ENCODE measurements around the gene PTPRM. TPM values are rescaled to one million over a fixed set of nuclear protein-coding genes. Genes with fewer than 3 reads are reported as not detected.

PTPRM gene
- total and polyA plus RNA-seq, 9 donors: 45.6 to 82.0 (median 56.9) TPM

DNA sequence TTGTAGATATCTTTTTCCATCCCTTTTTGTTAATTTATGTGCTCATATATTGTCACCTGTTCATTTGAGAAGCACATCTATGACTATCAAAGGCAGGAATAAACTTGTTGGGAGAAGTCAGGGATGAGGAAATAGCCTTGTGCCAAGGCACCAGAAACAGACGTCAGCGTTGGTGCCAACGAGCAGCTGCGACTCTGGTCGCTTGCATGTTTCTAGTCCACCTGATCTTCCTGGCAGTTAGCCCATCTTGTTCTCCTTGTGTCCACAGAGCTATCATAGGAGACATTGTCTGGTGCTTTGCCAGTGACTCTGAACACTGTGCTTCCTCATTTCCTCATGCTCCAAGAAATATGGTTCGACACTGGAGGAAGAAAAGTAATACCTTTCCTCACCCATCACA is 374.4 kb downstream of the PTPRM start:
- H3K9me3 ChIP-seq: no peaks in the 10 kb centered on the region
- no peak for DNase-seq
- WGBS, 3 donors: 79 to 89% (median 80%) methylated on average over 6 of the region's 6 CpGs
- H3K4me1 ChIP-seq (ENCODE audit: insufficient read depth): no peaks in the 10 kb centered on the region
- H3K36me3 ChIP-seq: no peaks in the 10 kb centered on the region
- H3K4me3 ChIP-seq: no peak overlapping the region
- H3K27me3 ChIP-seq: no peaks in the 10 kb centered on the region
- no peak for TF ChIP-seq EP300 (IDR thresholded peaks at IDR 0.05)
- TF ChIP-seq POLR2A (IDR thresholded peaks at IDR 0.05): no peak
- TF ChIP-seq, protein P1, sequence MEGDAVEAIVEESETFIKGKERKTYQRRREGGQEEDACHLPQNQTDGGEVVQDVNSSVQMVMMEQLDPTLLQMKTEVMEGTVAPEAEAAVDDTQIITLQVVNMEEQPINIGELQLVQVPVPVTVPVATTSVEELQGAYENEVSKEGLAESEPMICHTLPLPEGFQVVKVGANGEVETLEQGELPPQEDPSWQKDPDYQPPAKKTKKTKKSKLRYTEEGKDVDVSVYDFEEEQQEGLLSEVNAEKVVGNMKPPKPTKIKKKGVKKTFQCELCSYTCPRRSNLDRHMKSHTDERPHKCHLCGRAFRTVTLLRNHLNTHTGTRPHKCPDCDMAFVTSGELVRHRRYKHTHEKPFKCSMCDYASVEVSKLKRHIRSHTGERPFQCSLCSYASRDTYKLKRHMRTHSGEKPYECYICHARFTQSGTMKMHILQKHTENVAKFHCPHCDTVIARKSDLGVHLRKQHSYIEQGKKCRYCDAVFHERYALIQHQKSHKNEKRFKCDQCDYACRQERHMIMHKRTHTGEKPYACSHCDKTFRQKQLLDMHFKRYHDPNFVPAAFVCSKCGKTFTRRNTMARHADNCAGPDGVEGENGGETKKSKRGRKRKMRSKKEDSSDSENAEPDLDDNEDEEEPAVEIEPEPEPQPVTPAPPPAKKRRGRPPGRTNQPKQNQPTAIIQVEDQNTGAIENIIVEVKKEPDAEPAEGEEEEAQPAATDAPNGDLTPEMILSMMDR (IDR thresholded peaks at IDR 0.05): no peak
- intact Hi-C loops (cut with DNase I): no loop called here
- no peak overlapping the region for H3K27ac ChIP-seq

DNA sequence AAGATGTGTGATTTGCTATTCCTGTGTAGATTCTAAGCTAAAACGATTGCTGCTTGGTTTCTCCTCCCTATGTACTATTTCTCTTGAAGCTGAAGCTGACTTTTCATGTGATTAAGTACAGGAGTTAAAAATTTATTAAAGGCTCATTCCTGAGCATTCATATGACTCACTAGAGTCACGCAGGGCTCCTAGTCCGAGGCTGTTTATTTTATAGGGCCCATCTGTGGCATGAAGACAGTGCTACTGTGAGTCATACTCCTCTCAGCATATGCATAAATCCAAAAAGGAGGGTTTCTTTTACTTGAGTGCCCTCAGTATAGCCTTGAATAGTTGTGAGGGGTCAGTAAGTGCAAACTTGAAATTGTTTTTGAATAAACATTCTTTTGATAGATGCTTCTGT is 378.8 kb downstream of the PTPRM start:
- TF ChIP-seq EP300 (IDR thresholded peaks at IDR 0.05) (no peak), POLR2A (IDR thresholded peaks at IDR 0.05) (no peak)
- TF ChIP-seq, protein P1 (IDR thresholded peaks at IDR 0.05): no peak
- no peak for DNase-seq
- Histone ChIP-seq H3K4me3 (no peak overlapping the region), H3K9me3 (no peaks in the 10 kb centered on the region), H3K27me3 (no peaks in the 10 kb centered on the region), H3K4me1 (ENCODE audit: insufficient read depth) (peaks cover 2% of the 10 kb centered on the region), H3K27ac (peak overlapping the region in 1 of 2 donors; percentile 36), H3K36me3 (no peaks in the 10 kb centered on the region)
- intact Hi-C loops (cut with DNase I): no loop called here
- WGBS, 3 donors: 8 to 12% (median 9%) methylated on average over 3 of the region's 3 CpGs

DNA sequence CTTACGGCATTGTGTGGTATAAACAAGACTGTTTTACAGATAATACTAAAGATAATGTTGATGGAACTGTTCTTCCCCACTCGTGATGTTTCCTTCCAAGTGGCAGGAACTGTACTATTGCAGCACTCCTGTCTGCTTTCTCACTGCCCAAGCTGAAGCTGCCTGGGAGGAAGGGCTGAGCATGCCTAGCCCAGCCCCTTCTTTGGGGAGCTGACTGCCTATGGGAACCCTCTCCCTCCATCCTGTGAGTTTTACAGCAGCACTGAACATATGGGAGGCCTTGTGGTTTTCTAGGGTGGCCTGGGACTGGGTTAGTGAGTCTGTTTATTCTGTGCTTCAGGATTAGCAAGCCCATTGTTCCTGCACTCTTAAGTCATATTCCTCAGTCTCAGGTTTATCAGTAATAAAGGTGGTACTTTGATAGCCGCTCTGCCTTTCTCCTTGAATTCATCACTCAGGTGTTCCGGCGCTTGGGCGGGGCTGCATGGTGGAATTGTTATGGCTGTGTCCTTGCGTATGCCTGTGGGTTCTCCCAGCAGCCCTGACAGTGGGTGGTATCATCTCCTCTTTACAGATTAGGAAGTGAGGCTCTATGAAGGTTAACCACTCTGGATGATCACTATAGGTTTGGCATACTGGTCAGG is 379.7 kb downstream of the PTPRM start:
- H3K4me1 ChIP-seq (ENCODE audit: insufficient read depth): peaks cover 2% of the 10 kb centered on the region
- no peaks in the 10 kb centered on the region for H3K27me3 ChIP-seq
- H3K4me3 ChIP-seq: peak overlapping the region; percentile 3
- no peaks in the 10 kb centered on the region for H3K36me3 ChIP-seq
- WGBS, 3 donors: 53 to 62% (median 56%) methylated on average over 7 of the region's 7 CpGs
- H3K9me3 ChIP-seq: no peaks in the 10 kb centered on the region
- intact Hi-C loops (cut with DNase I): no loop called here
- peak overlapping the region in 1 of 2 donors; percentile 36 for H3K27ac ChIP-seq
- DNase-seq: peak; percentile 38 to 56 (median 55)
- TF ChIP-seq EP300 (IDR thresholded peaks at IDR 0.05): no peak
- TF ChIP-seq POLR2A (IDR thresholded peaks at IDR 0.05): no peak
- TF ChIP-seq, protein P1 (IDR thresholded peaks at IDR 0.05): no peak

DNA sequence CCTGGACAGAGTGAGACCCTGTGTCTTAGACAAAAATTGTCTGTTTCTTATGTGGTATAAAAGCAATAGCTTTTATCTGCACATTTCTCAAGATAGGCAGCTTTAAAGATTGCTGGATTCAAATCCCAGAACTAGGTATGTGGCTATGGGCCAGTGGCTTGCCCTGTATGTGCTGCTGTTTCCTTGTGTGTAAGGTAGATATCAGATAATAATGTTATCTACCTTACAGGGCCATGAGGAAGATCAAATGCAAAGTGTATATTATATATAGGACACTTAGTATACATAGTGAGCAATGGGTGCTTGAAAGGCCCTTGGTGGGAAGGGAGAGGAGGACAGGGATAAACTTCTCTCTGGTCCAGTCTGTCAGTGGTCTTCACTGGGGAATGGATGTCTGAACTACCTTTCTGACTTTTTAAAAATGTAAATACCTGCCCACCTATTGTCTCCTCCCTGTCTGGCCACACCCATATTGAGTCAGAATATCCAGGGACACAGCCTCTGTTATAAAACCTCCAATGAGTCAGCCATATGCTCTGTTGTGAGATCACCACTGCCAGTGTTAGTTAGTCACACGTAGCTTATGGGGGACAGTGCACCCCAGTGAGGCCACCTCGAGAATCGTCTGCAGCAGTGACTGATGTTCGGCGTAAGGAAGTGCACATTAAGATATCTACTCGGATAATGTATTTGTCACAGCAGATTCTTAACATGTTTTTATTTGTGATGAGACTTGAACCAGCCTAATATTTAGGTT is 383.4 kb downstream of the PTPRM start:
- H3K27ac ChIP-seq: no peak overlapping the region
- no peaks in the 10 kb centered on the region for H3K27me3 ChIP-seq
- no peak overlapping the region for H3K4me3 ChIP-seq
- no peak for TF ChIP-seq EP300 (IDR thresholded peaks at IDR 0.05)
- no peak for TF ChIP-seq POLR2A (IDR thresholded peaks at IDR 0.05)
- TF ChIP-seq, protein P1 (IDR thresholded peaks at IDR 0.05): no peak
- 92 to 96% (median 95%) methylated on average over 6 of the region's 6 CpGs for WGBS, 3 donors
- peaks cover 2% of the 10 kb centered on the region for H3K4me1 ChIP-seq (ENCODE audit: insufficient read depth)
- no peaks in the 10 kb centered on the region for H3K9me3 ChIP-seq
- no peaks in the 10 kb centered on the region for H3K36me3 ChIP-seq
- intact Hi-C loops (cut with DNase I): loop anchor here in 1 of 4 donors (10.0 kb wide), 1 partner anchor 886 kb away; no protein-coding TSS in a partner anchor
- no peak for DNase-seq

Measured in ovary (tissue), 9 donors.